Measurements from ENCODE around the gene HIVEP3. TPM values are rescaled to one million over a fixed set of nuclear protein-coding genes. Genes with fewer than 3 reads are reported as not detected.
A peak's percentile ranks its signal among the peaks of the same experiment; 100 is the strongest.

Gene HIVEP3
- polyA plus RNA-seq, 1 of the 3 experiments (the other 2 are of a cell fraction): 6.4 TPM

- Histone ChIP-seq H3K27ac (ENCODE audit: low read depth in 2 of 2, low read length in 1 of 2) (peak overlapping the region in 1 of 2 experiments; percentile 47; a peak in 1 of 4 replicates), H3K9ac (no peak overlapping the region), H3K9me3 (no peaks in the 10 kb centered on the region), H3K79me2 (ENCODE audit: insufficient read depth) (no peaks in the 10 kb centered on the region), H3K4me2 (no peak overlapping the region), H3K4me3 (ENCODE audit: low read depth in 2 of 2, low read length in 1 of 2) (no peak overlapping the region), H4K20me1 (ENCODE audit: insufficient read depth) (no peaks in the 10 kb centered on the region), H3K27me3 (ENCODE audit: insufficient read depth) (no peaks in the 10 kb centered on the region), H3K36me3 (replicated peaks in 1 of 2; ENCODE audit: control insufficient read depth in 1 of 2, insufficient read depth in 2 of 2, low read length in 1 of 2) (no peaks in the 10 kb centered on the region), H2AFZ (ENCODE audit: low read depth) (no peak overlapping the region), H3F3A (replicated peaks; ENCODE audit: insufficient read depth) (peaks cover 8% of the 10 kb centered on the region), H3K4me1 (ENCODE audit: control insufficient read depth in 1 of 2, insufficient read depth in 2 of 2, low read depth in 1 of 2, low read length in 1 of 2) (peaks cover 3 to 18% of the 10 kb centered on the region in 2 experiments; a peak in 2 of 4 replicates), H3K9me2 (no peaks in the 10 kb centered on the region)
- TF ChIP-seq EZH2phosphoT487 (IDR thresholded peaks at IDR 0.05; ENCODE audit: borderline replicate concordance, low read depth) (no peak), TCF12 (IDR thresholded peaks at IDR 0.05) (peak; percentile 36; the same call in 1 of the 2 replicates), TAF1 (IDR thresholded peaks at IDR 0.05; ENCODE audit: borderline replicate concordance, low read depth, low read length) (no peak), NRF1 (IDR thresholded peaks at IDR 0.05; ENCODE audit: low read depth, low read length) (no peak), NFIC (IDR thresholded peaks at IDR 0.05; ENCODE audit: borderline replicate concordance) (peak; percentile 78), CHD2 (IDR thresholded peaks at IDR 0.05; ENCODE audit: low read length, partially characterized antibody) (no peak), JUND (IDR thresholded peaks at IDR 0.05) (peak; percentile 64), FOSL2 (IDR thresholded peaks at IDR 0.05; ENCODE audit: borderline replicate concordance, low read depth) (peak; percentile 89), EP300 (IDR thresholded peaks at IDR 0.05; ENCODE audit: borderline replicate concordance in 1 of 2, low read depth in 1 of 2, low read length in 1 of 2) (peak in 1 of 2 experiments; percentile 54; a peak in 1 of 4 replicates)
- no peak for DNase-seq
- CTCF ChIA-PET: interaction anchor here (0.6 to 8.6 kb wide), 11 partner anchors 9 to 254 kb away, joined by 3 to 93 read pairs (median 4); partner anchors contain the start of gene EDN2
- WGBS (ENCODE audit: low lambda C conversion rate): no CpG with 5 or more reads among the region's 5 CpGs
- POLR2A ChIA-PET: no interaction called here
Observed at GRCh38 chr1:41493117-41493536, 425.6 kb downstream of the HIVEP3 start.

DNA sequence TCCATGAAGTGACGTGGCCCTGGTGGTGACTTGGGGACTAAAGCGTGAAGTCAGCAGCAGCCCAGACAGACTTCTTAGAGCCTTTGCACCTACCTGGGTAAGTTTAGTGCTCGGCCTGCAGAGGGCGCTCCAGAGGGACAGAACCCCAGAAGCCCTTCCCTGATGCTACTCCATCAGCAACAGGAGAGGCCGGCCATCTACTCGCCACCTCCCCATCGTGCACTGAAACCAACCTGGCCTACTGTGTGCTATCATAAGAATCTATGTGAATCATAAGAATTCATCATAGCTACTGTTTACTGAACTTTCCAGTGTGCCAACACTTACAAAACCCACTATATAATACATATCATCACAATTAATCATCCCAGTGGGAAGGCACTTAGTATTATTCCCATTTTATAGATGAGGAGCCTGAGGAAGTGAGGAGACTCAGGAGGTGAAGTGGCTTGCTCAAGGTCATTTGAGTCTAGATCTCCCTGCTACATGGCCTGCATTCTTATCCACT is 426.3 kb downstream of the HIVEP3 start:
- no peak for DNase-seq
- H3K36me3 ChIP-seq (replicated peaks in 1 of 2; ENCODE audit: control insufficient read depth in 1 of 2, insufficient read depth in 2 of 2, low read length in 1 of 2): no peaks in the 10 kb centered on the region
- H3K9me3 ChIP-seq: no peaks in the 10 kb centered on the region
- H3K79me2 ChIP-seq (ENCODE audit: insufficient read depth): no peaks in the 10 kb centered on the region
- H3K4me2 ChIP-seq: no peak overlapping the region
- H3K9ac ChIP-seq: no peak overlapping the region
- no peaks in the 10 kb centered on the region for H3K9me2 ChIP-seq
- 0 out of 4 replicates have a peak overlapping the region, but pooled peaks of 1 of the 2 experiments have one; percentile 47 for H3K27ac ChIP-seq (ENCODE audit: low read depth in 2 of 2, low read length in 1 of 2)
- H3K4me1 ChIP-seq (ENCODE audit: control insufficient read depth in 1 of 2, insufficient read depth in 2 of 2, low read depth in 1 of 2, low read length in 1 of 2): peaks cover 5 to 19% of the 10 kb centered on the region in 2 experiments; a peak in 1 of 4 replicates
- no peaks in the 10 kb centered on the region for H4K20me1 ChIP-seq (ENCODE audit: insufficient read depth)
- ChIA-PET POLR2A (no interaction called here), CTCF (interaction anchor here (0.6 to 8.6 kb wide), 14 partner anchors 10 to 255 kb away, joined by 3 to 93 read pairs (median 4); partner anchors contain the start of gene EDN2)
- WGBS (ENCODE audit: low lambda C conversion rate): 78% methylated on average over 5 of the region's 7 CpGs
- H2AFZ ChIP-seq (ENCODE audit: low read depth): no peak overlapping the region
- H3K4me3 ChIP-seq (ENCODE audit: low read depth in 2 of 2, low read length in 1 of 2): no peak overlapping the region
- peaks cover 8% of the 10 kb centered on the region for H3F3A ChIP-seq (replicated peaks; ENCODE audit: insufficient read depth)
- TF ChIP-seq, protein P1, sequence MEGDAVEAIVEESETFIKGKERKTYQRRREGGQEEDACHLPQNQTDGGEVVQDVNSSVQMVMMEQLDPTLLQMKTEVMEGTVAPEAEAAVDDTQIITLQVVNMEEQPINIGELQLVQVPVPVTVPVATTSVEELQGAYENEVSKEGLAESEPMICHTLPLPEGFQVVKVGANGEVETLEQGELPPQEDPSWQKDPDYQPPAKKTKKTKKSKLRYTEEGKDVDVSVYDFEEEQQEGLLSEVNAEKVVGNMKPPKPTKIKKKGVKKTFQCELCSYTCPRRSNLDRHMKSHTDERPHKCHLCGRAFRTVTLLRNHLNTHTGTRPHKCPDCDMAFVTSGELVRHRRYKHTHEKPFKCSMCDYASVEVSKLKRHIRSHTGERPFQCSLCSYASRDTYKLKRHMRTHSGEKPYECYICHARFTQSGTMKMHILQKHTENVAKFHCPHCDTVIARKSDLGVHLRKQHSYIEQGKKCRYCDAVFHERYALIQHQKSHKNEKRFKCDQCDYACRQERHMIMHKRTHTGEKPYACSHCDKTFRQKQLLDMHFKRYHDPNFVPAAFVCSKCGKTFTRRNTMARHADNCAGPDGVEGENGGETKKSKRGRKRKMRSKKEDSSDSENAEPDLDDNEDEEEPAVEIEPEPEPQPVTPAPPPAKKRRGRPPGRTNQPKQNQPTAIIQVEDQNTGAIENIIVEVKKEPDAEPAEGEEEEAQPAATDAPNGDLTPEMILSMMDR (IDR thresholded peaks at IDR 0.05): peak; percentile 65
- no peak for TF ChIP-seq EP300 (IDR thresholded peaks at IDR 0.05; ENCODE audit: borderline replicate concordance in 1 of 2, low read depth in 1 of 2, low read length in 1 of 2)
- no peaks in the 10 kb centered on the region for H3K27me3 ChIP-seq (ENCODE audit: insufficient read depth)
